GM12878 (cell line): Measurements from ENCODE around the gene CBFA2T3. TPM values are rescaled to one million over a fixed set of nuclear protein-coding genes. Genes with fewer than 3 reads are reported as not detected.

Source experiments
- ATAC-seq: fragments of 200-7000 bp; cut with Tn5 transposase; 3 replicates; pipeline ENCODE4 v1.9.1; 2020; ENCODE audit warnings: mild to moderate bottlenecking, moderate library complexity
- BruUV-seq: library from RNA; stranded (reverse); fragments of 400-500 nt; replicated peaks from 2 replicates; lab custom pipeline; 2021; lab: Mats Ljungman, UMichigan
- CTCF ChIA-PET: fragments of 300-600 bp; sonication (Branson Sonifier 250); formaldehyde crosslinking; extraction: SDS; loops from one replicate; lab custom pipeline; 2021; ENCODE audit warnings: inconsistent platforms; lab: Yijun Ruan, JAX
- POLR2A ChIA-PET: fragments of 350-600 bp; formaldehyde crosslinking; extraction: SDS; loops from one replicate; lab custom pipeline; 2021; ENCODE audit warnings: inconsistent platforms; lab: Charles Lee
- RAD21 ChIA-PET: fragments of 300-600 bp; sonication (Branson Sonifier 250); formaldehyde crosslinking; loops from one replicate; lab custom pipeline; 2023; ENCODE audit warnings: antibody characterized with exemption; ENCODE audit not compliant: unreplicated experiment; lab: Charles Lee
- SMC1A ChIA-PET: fragments of 300-600 bp; sonication (Branson Sonifier 250); formaldehyde crosslinking; loops from one replicate; lab custom pipeline; 2023; ENCODE audit not compliant: unreplicated experiment, uncharacterized antibody; lab: Charles Lee
- DNase-seq: peaks from one replicate; pipeline ENCODE4 v3.0.0-alpha.2; 2011; ENCODE audit warnings: low read depth, low spot score
- FAIRE-seq: peaks from 3 replicates; lab custom pipeline; 2011; peaks lifted over from hg19 to GRCh38; lab: Jason Lieb, UNC
- H2AFZ ChIP-seq: 2 replicates; pipeline ENCODE4 v1.6.0; 2011; ENCODE audit warnings: low read depth, low read length, control low read depth; ENCODE audit not compliant: control insufficient read depth
- H3K27ac ChIP-seq: 2 replicates; pipeline ENCODE4 v1.5.1; 2011; ENCODE audit warnings: control low read depth; ENCODE audit not compliant: control insufficient read depth, insufficient read depth
- H3K27me3 ChIP-seq, 2 experiments: replicated peaks in 1 of 2; 2 replicates each; pipeline versions ENCODE4 v1.6.0 to v1.6.1; 2011; ENCODE audit warnings: low read length in 1 of 2; ENCODE audit not compliant: control insufficient read depth in 2 of 2, insufficient read depth in 2 of 2
- H3K36me3 ChIP-seq, 2 experiments: 2 replicates each; pipeline ENCODE4 v1.5.1; 2011; ENCODE audit warnings: low read length in 1 of 2; ENCODE audit not compliant: control insufficient read depth in 2 of 2, insufficient read depth in 2 of 2
- H3K4me1 ChIP-seq: 2 replicates; pipeline ENCODE4 v1.6.1; 2011; ENCODE audit warnings: mild to moderate bottlenecking, low read length, moderate library complexity, mixed read lengths; ENCODE audit not compliant: control insufficient read depth, insufficient read depth
- H3K4me2 ChIP-seq: 2 replicates; pipeline ENCODE4 v1.6.0; 2011; ENCODE audit warnings: control low read depth; ENCODE audit not compliant: control insufficient read depth, insufficient read depth
- H3K4me3 ChIP-seq: fragments of 200-600 bp; sonication (generic); 2 replicates; pipeline ENCODE4 v1.5.1; 2016
- H3K79me2 ChIP-seq: 2 replicates; pipeline ENCODE4 v1.6.0; 2011; ENCODE audit warnings: low read length; ENCODE audit not compliant: control insufficient read depth, insufficient read depth
- H3K9ac ChIP-seq: 2 replicates; pipeline ENCODE4 v1.8.0; 2011; ENCODE audit warnings: low read length, control low read depth, mixed read lengths; ENCODE audit not compliant: control insufficient read depth, insufficient read depth
- H3K9me3 ChIP-seq: replicated peaks from 3 replicates; pipeline ENCODE4 v1.5.1; 2011; ENCODE audit warnings: mild to moderate bottlenecking, low read length; ENCODE audit not compliant: control insufficient read depth, insufficient read depth
- H4K20me1 ChIP-seq: 2 replicates; pipeline ENCODE4 v1.6.0; 2011; ENCODE audit not compliant: control insufficient read depth, insufficient read depth
- CBFB ChIP-seq: IDR thresholded peaks from 2 replicates; pipeline ENCODE4 v1.6.1; 2016; ENCODE audit warnings: antibody characterized with exemption, low read depth
- CHD2 ChIP-seq: IDR thresholded peaks from 2 replicates; pipeline ENCODE4 v1.6.1; 2011; ENCODE audit warnings: low read depth, low read length, improper control_type of control experiment, borderline replicate concordance
- CREM ChIP-seq: IDR thresholded peaks from 2 replicates; pipeline ENCODE4 v1.6.1; 2014; ENCODE audit warnings: antibody characterized with exemption, low read depth
- NR2C1 ChIP-seq: fragments of 450-650 bp; IDR thresholded peaks from 2 replicates; pipeline ENCODE4 v1.6.1; 2017; ENCODE audit warnings: antibody characterized with exemption, mild to moderate bottlenecking, moderate library complexity
- RAD21 ChIP-seq: IDR thresholded peaks from 2 replicates; pipeline ENCODE4 v1.6.1; 2011; ENCODE audit warnings: mild to moderate bottlenecking, low read depth, low read length, moderate library complexity; ENCODE audit not compliant: insufficient read depth
- SP1 ChIP-seq: IDR thresholded peaks from one replicate; pipeline ENCODE4 v1.6.1; 2011; ENCODE audit warnings: low read depth, low read length
- SUZ12 ChIP-seq: fragments of 200-600 bp; sonication (generic); IDR thresholded peaks from one replicate; pipeline ENCODE4 v1.6.1; 2018; ENCODE audit warnings: antibody characterized with exemption, mild to moderate bottlenecking; ENCODE audit not compliant: unreplicated experiment
- WGBS: methylation state at CpG from one replicate; pipeline ENCODE4 v1.1.6; 2016; ENCODE audit warnings: low lambda C conversion rate; ENCODE audit not compliant: insufficient replicate concordance, insufficient coverage; ENCODE audit errors: missing lambda C conversion rate; 5-methylcytosine and 5-hydroxymethylcytosine counted together
- in situ Hi-C: fragments of 300-500 bp; cut with MboI; formaldehyde crosslinking; loops from 9 replicates; pipeline ENCODE4 v1.14.3; 2018; ENCODE audit warnings: mixed read lengths
- intact Hi-C: fragments of 100-400 bp; cut with micrococcal nuclease; formaldehyde crosslinking; loops from one replicate; pipeline ENCODE4 v1.14.2; 2022; ENCODE audit not compliant: unreplicated experiment
- polyA plus RNA-seq, 11 experiments: library from polyadenylated mRNA; depleted of rRNA in 4 of 11; unstranded in 6 of 11; stranded (reverse) in 5 of 11; fragments of >200 nt; fragmentation: Nextera tagmentation in 4 of 11; fragmentation: Illumina TruSeq in 1 of 11; extraction: Ambion mirVana in 4 of 11; extraction: Trizol in 1 of 11; gene quantifications; 1 replicate in 1 of 11; 2 replicates in 10 of 11; pipeline versions ENCODE4 v1.2.1 to v1.2.3, GENCODE V29; 2011 to 2016; ENCODE audit warnings: inconsistent platforms in 2 of 11, missing spikeins in 2 of 11, low read depth in 1 of 11
- total RNA-seq, 4 experiments: library from RNA; depleted of rRNA in 3 of 4; stranded (reverse); fragments of >200 nt in 3 of 4; fragmentation: Illumina TruSeq in 1 of 4; extraction: Trizol in 1 of 4; gene quantifications; 2 replicates each; pipeline versions ENCODE4 v1.2.1 to v1.2.3, GENCODE V29; 2013 to 2021
- TF ChIP-seq, protein P1 (sequence below): fragments of 450-650 bp; IDR thresholded peaks from 2 replicates; pipeline ENCODE4 v1.6.1; 2017; ENCODE audit warnings: borderline replicate concordance

The CBFA2T3 gene
- total and polyA plus RNA-seq, 10 of the 15 experiments (the other 5 are each of a cell fraction or from before 2014, with no cell fraction given), result 0.69 to 42.6 (median 4.5) TPM

DNA sequence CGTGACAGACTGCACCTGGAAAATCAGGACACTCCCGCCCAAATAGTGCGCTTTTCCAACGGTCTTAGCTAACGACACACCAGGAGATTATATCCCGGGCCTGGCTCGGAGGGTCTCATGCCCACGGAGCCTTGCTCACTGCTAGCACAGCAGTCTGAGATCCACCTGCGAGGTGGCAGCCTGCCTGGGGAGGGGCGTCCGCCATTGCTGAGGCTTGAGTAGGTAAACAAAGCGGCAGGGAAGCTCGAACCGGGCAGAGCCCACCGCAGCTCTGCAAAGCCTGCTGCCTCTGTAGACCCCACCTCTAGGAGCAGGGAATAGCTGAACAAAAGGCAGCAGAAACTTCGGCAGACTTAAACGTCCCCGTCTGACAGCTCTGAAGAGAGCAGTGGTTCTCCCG lies 125.4 kb downstream of the CBFA2T3 start:
- intact Hi-C loops, result no loop called here
- DNase-seq, result no peak
- Histone ChIP-seq H3K27me3 (no peaks in the 10 kb centered on the region), H3K36me3 (no peaks in the 10 kb centered on the region; a peak in 1 of 4 replicates), H3K27ac (no peak overlapping the region), H3K4me3 (no peak overlapping the region), H2AFZ (no peak overlapping the region), H3K9me3 (no peaks in the 10 kb centered on the region), H3K4me2 (no peak overlapping the region), H3K4me1 (peaks cover 16% of the 10 kb centered on the region), H3K9ac (no peak overlapping the region), H3K79me2 (peaks cover 2% of the 10 kb centered on the region), H4K20me1 (0 out of 2 replicates have a peak, but pooled peaks cover 2% of the 10 kb centered on the region)
- no peak for TF ChIP-seq NR2C1
- TF ChIP-seq, protein P1, sequence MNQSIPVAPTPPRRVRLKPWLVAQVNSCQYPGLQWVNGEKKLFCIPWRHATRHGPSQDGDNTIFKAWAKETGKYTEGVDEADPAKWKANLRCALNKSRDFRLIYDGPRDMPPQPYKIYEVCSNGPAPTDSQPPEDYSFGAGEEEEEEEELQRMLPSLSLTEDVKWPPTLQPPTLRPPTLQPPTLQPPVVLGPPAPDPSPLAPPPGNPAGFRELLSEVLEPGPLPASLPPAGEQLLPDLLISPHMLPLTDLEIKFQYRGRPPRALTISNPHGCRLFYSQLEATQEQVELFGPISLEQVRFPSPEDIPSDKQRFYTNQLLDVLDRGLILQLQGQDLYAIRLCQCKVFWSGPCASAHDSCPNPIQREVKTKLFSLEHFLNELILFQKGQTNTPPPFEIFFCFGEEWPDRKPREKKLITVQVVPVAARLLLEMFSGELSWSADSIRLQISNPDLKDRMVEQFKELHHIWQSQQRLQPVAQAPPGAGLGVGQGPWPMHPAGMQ, result no peak
- TF ChIP-seq SP1, result no peak
- no peak for TF ChIP-seq CBFB
- TF ChIP-seq SUZ12, result no peak
- no peak for TF ChIP-seq CREM
- no peak for TF ChIP-seq RAD21
- no peak for TF ChIP-seq CHD2
- no peak for ATAC-seq
- RAD21 ChIA-PET, result no interaction called here
- CTCF ChIA-PET, result no interaction called here
- no TSS peak for BruUV-seq
- in situ Hi-C loops, result no loop called here
- WGBS, result 90% methylated on average over 19 of the region's 19 CpGs
- no peak for FAIRE-seq
- POLR2A ChIA-PET, result interaction anchor here (1.1 kb wide), 1 partner anchor 32 kb away, joined by 3 read pairs; no protein-coding TSS in a partner anchor
- SMC1A ChIA-PET, result no interaction called here
